Keratinocyte (primary cell): ENCODE results near the gene STAB2. TPM values are rescaled to one million over a fixed set of nuclear protein-coding genes. Genes with fewer than 3 reads are reported as not detected.

Source experiments
- DNase-seq: peaks from one replicate; pipeline ENCODE4 v3.0.0-alpha.2; 2011; ENCODE audit warnings: low read depth, missing footprints, low spot score
- FAIRE-seq: peaks from 2 replicates; lab custom pipeline; 2011; peaks lifted over from hg19 to GRCh38; lab: Jason Lieb, UNC
- H2AFZ ChIP-seq: 2 replicates; pipeline ENCODE4 v1.6.0; 2012; ENCODE audit warnings: low read length, control low read depth, inconsistent platforms; ENCODE audit not compliant: control insufficient read depth
- H3K27ac ChIP-seq: 2 replicates; pipeline ENCODE4 v1.5.1; 2011; ENCODE audit warnings: low read length; ENCODE audit not compliant: control insufficient read depth, insufficient read depth
- H3K27me3 ChIP-seq: 3 replicates; pipeline ENCODE4 v1.6.0; 2011; ENCODE audit warnings: low read length; ENCODE audit not compliant: control insufficient read depth, insufficient read depth; ENCODE audit errors: extremely low read depth
- H3K36me3 ChIP-seq, 2 experiments: 2 replicates in 1 of 2; 3 replicates in 1 of 2; pipeline ENCODE4 v1.5.1; 2011; ENCODE audit warnings: low read length in 2 of 2, mild to moderate bottlenecking in 1 of 2; ENCODE audit not compliant: control insufficient read depth in 2 of 2, insufficient read depth in 2 of 2; ENCODE audit errors: extremely low read depth in 1 of 2
- H3K4me1 ChIP-seq: 3 replicates; pipeline ENCODE4 v1.5.1; 2011; ENCODE audit warnings: low read length; ENCODE audit not compliant: control insufficient read depth, insufficient read depth; ENCODE audit errors: extremely low read depth
- H3K4me2 ChIP-seq: 3 replicates; pipeline ENCODE4 v1.6.0; 2011; ENCODE audit warnings: low read depth, low read length; ENCODE audit not compliant: control insufficient read depth, insufficient read depth; ENCODE audit errors: extremely low read depth
- H3K4me3 ChIP-seq, 3 experiments: fragments of 200-600 bp in 1 of 3; sonication (generic) in 1 of 3; 2 replicates in 2 of 3; 3 replicates in 1 of 3; pipeline ENCODE4 v1.5.1; 2011 to 2016; ENCODE audit warnings: low read length in 3 of 3, mild to moderate bottlenecking in 3 of 3, control low read depth in 2 of 3, inconsistent platforms in 1 of 3, low read depth in 1 of 3, mixed read lengths in 1 of 3, mixed run types in 1 of 3, moderate library complexity in 1 of 3; ENCODE audit not compliant: control insufficient read depth in 2 of 3, insufficient read depth in 2 of 3; ENCODE audit errors: extremely low read depth in 1 of 3
- H3K79me2 ChIP-seq: 2 replicates; pipeline ENCODE4 v1.6.0; 2012; ENCODE audit warnings: low read length; ENCODE audit not compliant: control insufficient read depth, insufficient read depth
- H3K9ac ChIP-seq: 3 replicates; pipeline ENCODE4 v1.6.0; 2011; ENCODE audit warnings: low read length; ENCODE audit not compliant: control insufficient read depth, insufficient read depth; ENCODE audit errors: extremely low read depth
- H3K9me1 ChIP-seq: 3 replicates; pipeline ENCODE4 v1.6.0; 2011; ENCODE audit warnings: low read length; ENCODE audit not compliant: control insufficient read depth, insufficient read depth; ENCODE audit errors: extremely low read depth
- H3K9me3 ChIP-seq: 2 replicates; pipeline ENCODE4 v1.5.1; 2012; ENCODE audit warnings: low read depth, low read length; ENCODE audit not compliant: control insufficient read depth
- H4K20me1 ChIP-seq: 3 replicates; pipeline ENCODE4 v1.6.0; 2011; ENCODE audit warnings: low read length; ENCODE audit not compliant: control insufficient read depth, insufficient read depth; ENCODE audit errors: extremely low read depth
- EZH2 ChIP-seq: IDR thresholded peaks from one replicate; pipeline ENCODE4 v1.6.1; 2012; ENCODE audit warnings: inconsistent platforms, mild to moderate bottlenecking, low read length, moderate library complexity
- dilution Hi-C: fragments of 300-500 bp; cut with MboI; formaldehyde crosslinking; loops from one replicate; pipeline ENCODE4 v1.7.0; 2020; ENCODE audit warnings: low sequenced_read_pairs; ENCODE audit not compliant: extremely low pct_ligation_motif_present
- polyA plus RNA-seq, 5 experiments: library from polyadenylated mRNA; depleted of rRNA in 3 of 5; stranded (reverse) in 3 of 5; stranded (forward) in 1 of 5; unstranded in 1 of 5; fragments of >200 nt; gene quantifications; 1 replicate in 1 of 5; 2 replicates in 3 of 5; 3 replicates in 1 of 5; pipeline versions ENCODE4 v1.2.1 to v1.2.3, GENCODE V29; 2011 to 2012; ENCODE audit warnings: missing spikeins in 2 of 5, low read depth in 1 of 5, low replicate concordance in 1 of 5
- TF ChIP-seq, protein P1 (sequence below), 3 experiments: IDR thresholded peaks in 1 of 3; conservative IDR thresholded peaks in 1 of 3; optimal IDR thresholded peaks in 1 of 3; 2 replicates in 2 of 3; 3 replicates in 1 of 3; pipeline versions ENCODE3 to v1.5.1; 2011; ENCODE audit warnings: low read length in 3 of 3, mild to moderate bottlenecking in 3 of 3, moderate library complexity in 2 of 3, control low read depth in 1 of 3, inconsistent platforms in 1 of 3; ENCODE audit not compliant: insufficient read depth in 2 of 3; ENCODE audit errors: extremely low read depth in 1 of 3

Gene STAB2
- polyA plus RNA-seq, 1 donor (not counting 4 experiments of a cell fraction or from before 2014, with no cell fraction given), result not detected

DNA sequence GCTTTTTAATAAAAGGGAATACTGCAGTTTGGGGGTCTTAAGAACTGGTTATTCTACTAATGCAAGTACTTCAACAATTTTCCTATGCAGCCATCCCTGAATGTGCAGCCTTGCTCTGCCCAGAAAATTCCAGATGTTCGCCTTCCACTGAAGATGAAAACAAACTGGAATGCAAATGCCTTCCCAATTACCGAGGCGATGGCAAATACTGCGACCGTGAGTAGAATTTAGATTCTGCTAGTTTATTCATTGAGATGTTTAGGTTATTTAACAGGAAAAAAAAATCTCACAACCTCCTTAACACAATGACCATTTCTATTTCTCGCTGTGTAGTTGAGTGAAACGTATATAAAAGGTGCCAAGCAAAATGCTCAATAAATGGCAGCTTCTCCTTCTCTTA, 49.9 kb downstream of the STAB2 start:
- Histone ChIP-seq H3K4me2 (no peak overlapping the region), H3K4me3 (no peak overlapping the region), H3K27ac (no peak overlapping the region), H3K79me2 (no peaks in the 10 kb centered on the region), H3K27me3 (no peaks in the 10 kb centered on the region), H3K9me3 (no peaks in the 10 kb centered on the region), H3K9ac (no peak overlapping the region), H3K36me3 (no peaks in the 10 kb centered on the region), H3K9me1 (no peaks in the 10 kb centered on the region), H4K20me1 (no peaks in the 10 kb centered on the region), H2AFZ (no peak overlapping the region), H3K4me1 (no peaks in the 10 kb centered on the region)
- DNase-seq, result no peak
- dilution Hi-C loops, result no loop called here
- TF ChIP-seq, protein P1, sequence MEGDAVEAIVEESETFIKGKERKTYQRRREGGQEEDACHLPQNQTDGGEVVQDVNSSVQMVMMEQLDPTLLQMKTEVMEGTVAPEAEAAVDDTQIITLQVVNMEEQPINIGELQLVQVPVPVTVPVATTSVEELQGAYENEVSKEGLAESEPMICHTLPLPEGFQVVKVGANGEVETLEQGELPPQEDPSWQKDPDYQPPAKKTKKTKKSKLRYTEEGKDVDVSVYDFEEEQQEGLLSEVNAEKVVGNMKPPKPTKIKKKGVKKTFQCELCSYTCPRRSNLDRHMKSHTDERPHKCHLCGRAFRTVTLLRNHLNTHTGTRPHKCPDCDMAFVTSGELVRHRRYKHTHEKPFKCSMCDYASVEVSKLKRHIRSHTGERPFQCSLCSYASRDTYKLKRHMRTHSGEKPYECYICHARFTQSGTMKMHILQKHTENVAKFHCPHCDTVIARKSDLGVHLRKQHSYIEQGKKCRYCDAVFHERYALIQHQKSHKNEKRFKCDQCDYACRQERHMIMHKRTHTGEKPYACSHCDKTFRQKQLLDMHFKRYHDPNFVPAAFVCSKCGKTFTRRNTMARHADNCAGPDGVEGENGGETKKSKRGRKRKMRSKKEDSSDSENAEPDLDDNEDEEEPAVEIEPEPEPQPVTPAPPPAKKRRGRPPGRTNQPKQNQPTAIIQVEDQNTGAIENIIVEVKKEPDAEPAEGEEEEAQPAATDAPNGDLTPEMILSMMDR (optimal IDR thresholded peaks at IDR 0.05 in 1 of 3, IDR thresholded peaks at IDR 0.05 in 1 of 3, conservative IDR thresholded peaks at IDR 0.05 in 1 of 3; ENCODE audit: extremely low read depth in 1 of 3, insufficient read depth in 2 of 3, low read length in 3 of 3), result no peak
- TF ChIP-seq EZH2, result no peak
- no peak for FAIRE-seq

DNA sequence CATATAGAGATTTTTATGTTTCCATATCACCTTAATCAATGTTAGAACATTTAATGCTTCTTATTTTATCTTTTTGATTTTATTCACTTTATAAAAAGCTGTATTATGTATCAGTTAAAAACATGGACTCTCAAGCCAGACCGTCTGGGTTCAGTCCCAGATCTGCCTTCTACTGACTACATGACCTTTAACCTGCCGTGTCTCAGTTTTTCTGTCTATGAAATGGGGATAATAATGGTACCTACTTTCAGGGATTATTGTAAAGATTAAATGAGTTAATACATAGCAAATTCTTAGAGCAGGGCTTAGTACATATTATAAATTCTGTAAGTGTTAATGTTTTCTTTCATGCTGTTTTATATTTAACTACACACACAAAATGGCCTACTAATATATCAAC, 50.4 kb downstream of the STAB2 start:
- Histone ChIP-seq H3K27ac (no peak overlapping the region), H3K9me3 (no peaks in the 10 kb centered on the region), H3K4me1 (no peaks in the 10 kb centered on the region), H3K79me2 (no peaks in the 10 kb centered on the region), H3K4me3 (no peak overlapping the region), H3K9me1 (no peaks in the 10 kb centered on the region), H3K9ac (no peak overlapping the region), H2AFZ (no peak overlapping the region), H3K36me3 (no peaks in the 10 kb centered on the region), H4K20me1 (no peaks in the 10 kb centered on the region), H3K4me2 (no peak overlapping the region), H3K27me3 (no peaks in the 10 kb centered on the region)
- dilution Hi-C loops, result no loop called here
- TF ChIP-seq EZH2, result no peak
- TF ChIP-seq, protein P1 (optimal IDR thresholded peaks at IDR 0.05 in 1 of 3, IDR thresholded peaks at IDR 0.05 in 1 of 3, conservative IDR thresholded peaks at IDR 0.05 in 1 of 3; ENCODE audit: extremely low read depth in 1 of 3, insufficient read depth in 2 of 3, low read length in 3 of 3), result no peak
- DNase-seq (no peak), FAIRE-seq (no peak)
